Loucy (cell line): Measurements from ENCODE around the gene EBPL.

Experiments used
- CTCF ChIP-seq: fragments of 200-600 bp; sonication (generic); conservative IDR thresholded peaks from 2 replicates; pipeline ENCODE4 v1.5.1; 2014; ENCODE audit warnings: mild to moderate bottlenecking, antibody characterized with exemption, low read length
- EZH2phosphoT487 ChIP-seq: fragments of 200-600 bp; IDR thresholded peaks from 2 replicates; pipeline ENCODE4 v1.6.1; 2018; ENCODE audit warnings: antibody characterized with exemption, mild to moderate bottlenecking, moderate library complexity, borderline replicate concordance

DNA sequence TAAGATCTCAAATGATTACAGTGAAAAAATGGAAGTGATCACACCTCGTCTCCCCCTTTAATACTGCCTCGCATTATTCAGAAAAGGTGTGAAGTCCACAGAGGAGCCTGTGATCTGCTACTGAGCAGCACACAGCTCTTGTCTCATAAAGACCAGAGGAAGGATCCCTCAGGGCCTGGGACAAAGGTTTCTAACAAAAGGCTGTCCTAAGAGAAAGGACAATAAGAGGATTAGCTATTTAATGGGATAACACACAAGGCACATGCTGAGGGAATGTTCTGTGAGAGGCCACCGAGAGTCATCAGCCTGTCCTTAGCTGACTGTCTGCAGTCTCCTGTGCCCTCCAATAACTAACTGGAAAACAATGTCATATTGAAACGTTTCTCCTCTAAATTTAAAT is 26.7 kb downstream of the EBPL start:
- TF ChIP-seq CTCF (no peak), EZH2phosphoT487 (no peak)
